Measurements from ENCODE around the gene SEMA4B. TPM values are rescaled to one million over a fixed set of nuclear protein-coding genes. Genes with fewer than 3 reads are reported as not detected.

Gene SEMA4B
- total and polyA plus RNA-seq, 9 of the 15 experiments (the other 6 are each of a cell fraction or from before 2014, with no cell fraction given): 1.3 to 33.6 (median 11.0) TPM

- TF ChIP-seq ZBTB40 (IDR thresholded peaks at IDR 0.05) (no peak), ZBTB40 (CRISPR knock-in tag; IDR thresholded peaks at IDR 0.05) (no peak), RAD51 (IDR thresholded peaks at IDR 0.05; ENCODE audit: borderline replicate concordance, low read depth) (0 out of 2 replicates have a peak, but pooled peaks have one; percentile 5), ZFP91 (CRISPR knock-in tag; IDR thresholded peaks at IDR 0.05) (no peak), HNRNPLL (IDR thresholded peaks at IDR 0.05; ENCODE audit: low read depth, low read length, poor library complexity, severe bottlenecking) (no peak), KLF6 (CRISPR knock-in tag; IDR thresholded peaks at IDR 0.05; ENCODE audit: borderline replicate concordance) (no peak), RBM39 (optimal IDR thresholded peaks at IDR 0.05; ENCODE audit: low read depth, low read length) (no peak), TSC22D4 (tag; IDR thresholded peaks at IDR 0.05) (no peak), CLOCK (CRISPR knock-in tag; IDR thresholded peaks at IDR 0.05; ENCODE audit: borderline replicate concordance) (no peak), ZNF740 (CRISPR knock-in tag; IDR thresholded peaks at IDR 0.05) (no peak), ZNF740 (tag; IDR thresholded peaks at IDR 0.05) (0 out of 4 replicates have a peak, but pooled peaks have one; percentile 14 to 23), ZNF764 (CRISPR knock-in tag; IDR thresholded peaks at IDR 0.05; ENCODE audit: low read depth) (no peak), STAG1 (CRISPR knock-in tag; IDR thresholded peaks at IDR 0.05; ENCODE audit: borderline replicate concordance) (no peak)
These were observed 16.9 kb upstream of the SEMA4B start (continued) for GRCh38 chr15:90184119-90184785.
